IMR-90 (cell line): ENCODE measurements around the gene STMN3. TPM values are rescaled to one million over a fixed set of nuclear protein-coding genes. Genes with fewer than 3 reads are reported as not detected.

ENCODE experiments used
- ATAC-seq: fragments of 200-7000 bp; cut with Tn5 transposase; 2 replicates; pipeline ENCODE4 v1.9.1; 2020; ENCODE audit warnings: low read depth, mild to moderate bottlenecking, moderate library complexity
- BruUV-seq: library from RNA; stranded (reverse); fragments of 400-500 nt; replicated peaks from 2 replicates; lab custom pipeline; 2021; lab: Mats Ljungman, UMichigan
- CTCF ChIA-PET: fragments of 300-600 bp; formaldehyde crosslinking; extraction: SDS; loops from one replicate; lab custom pipeline; 2021; ENCODE audit warnings: antibody characterized with exemption; lab: Yijun Ruan, JAX
- POLR2A ChIA-PET: fragments of 300-600 bp; sonication (Branson Sonifier 250); formaldehyde crosslinking; loops from one replicate; lab custom pipeline; 2022; ENCODE audit warnings: antibody characterized with exemption; ENCODE audit not compliant: unreplicated experiment; lab: Charles Lee
- DNase-seq: peaks from one replicate; pipeline ENCODE4 v3.0.0; 2013
- H2AFZ ChIP-seq: replicated peaks from 2 replicates; pipeline ENCODE3; 2013; ENCODE audit warnings: low read length, mild to moderate bottlenecking; ENCODE audit not compliant: poor library complexity
- H2AK5ac ChIP-seq: 2 replicates; pipeline ENCODE4 v1.6.1; 2013; ENCODE audit warnings: low read depth, low read length, inconsistent platforms
- H2AK9ac ChIP-seq: replicated peaks from 2 replicates; pipeline ENCODE3; 2013; ENCODE audit warnings: mild to moderate bottlenecking, low read depth, low read length, moderate library complexity; ENCODE audit not compliant: poor library complexity
- H2BK120ac ChIP-seq: 2 replicates; pipeline ENCODE4 v1.6.1; 2013; ENCODE audit warnings: low read depth, low read length, inconsistent platforms
- H2BK15ac ChIP-seq: 3 replicates; pipeline ENCODE4 v1.6.1; 2013; ENCODE audit warnings: low read depth, low read length, inconsistent platforms
- H2BK20ac ChIP-seq: 2 replicates; pipeline ENCODE4 v1.6.1; 2013; ENCODE audit warnings: low read depth, mild to moderate bottlenecking, inconsistent platforms, low read length, moderate library complexity
- H2BK5ac ChIP-seq: 2 replicates; pipeline ENCODE4 v1.6.1; 2013; ENCODE audit warnings: mild to moderate bottlenecking, low read depth, low read length, inconsistent platforms; ENCODE audit not compliant: poor library complexity, severe bottlenecking
- H3K14ac ChIP-seq: replicated peaks from 2 replicates; pipeline ENCODE4 v1.6.1; 2013; ENCODE audit warnings: low read depth, low read length, inconsistent platforms
- H3K18ac ChIP-seq: 2 replicates; pipeline ENCODE4 v1.6.1; 2013; ENCODE audit warnings: low read depth, low read length, control low read depth
- H3K23ac ChIP-seq: 2 replicates; pipeline ENCODE4 v1.6.1; 2013; ENCODE audit warnings: low read depth, low read length, inconsistent platforms
- H3K27ac ChIP-seq: 2 replicates; pipeline ENCODE4 v1.5.1; 2013; ENCODE audit warnings: mild to moderate bottlenecking, control low read depth, low read length; ENCODE audit not compliant: insufficient read depth
- H3K27me3 ChIP-seq: 2 replicates; pipeline ENCODE4 v1.6.1; 2013; ENCODE audit warnings: low read length; ENCODE audit not compliant: control insufficient read depth, insufficient read depth
- H3K36me3 ChIP-seq: 2 replicates; pipeline ENCODE4 v1.6.1; 2013; ENCODE audit warnings: low read length, mixed read lengths; ENCODE audit not compliant: control insufficient read depth, insufficient read depth
- H3K4ac ChIP-seq: 2 replicates; pipeline ENCODE4 v1.6.1; 2013; ENCODE audit warnings: low read depth, low read length, inconsistent platforms
- H3K4me1 ChIP-seq: 2 replicates; pipeline ENCODE4 v1.6.1; 2013; ENCODE audit warnings: low read length, mixed read lengths; ENCODE audit not compliant: control insufficient read depth, insufficient read depth
- H3K4me2 ChIP-seq: 2 replicates; pipeline ENCODE4 v1.6.1; 2013; ENCODE audit warnings: low read depth, mild to moderate bottlenecking, control low read depth, low read length, moderate library complexity
- H3K4me3 ChIP-seq: 2 replicates; pipeline ENCODE4 v1.5.1; 2013; ENCODE audit warnings: low read depth, mild to moderate bottlenecking, control low read depth, low read length, moderate library complexity; ENCODE audit not compliant: insufficient read depth
- H3K56ac ChIP-seq: 2 replicates; pipeline ENCODE4 v1.6.1; 2013; ENCODE audit warnings: low read length, inconsistent platforms; ENCODE audit not compliant: insufficient read depth; ENCODE audit errors: extremely low read depth
- H3K79me1 ChIP-seq, 2 experiments: 2 replicates each; pipeline ENCODE4 v1.6.1; 2013; ENCODE audit warnings: low read length in 2 of 2, inconsistent platforms in 1 of 2, low read depth in 1 of 2
- H3K9ac ChIP-seq: 2 replicates; pipeline ENCODE4 v1.6.1; 2013; ENCODE audit warnings: low read depth, low read length, control low read depth
- H3K9me1 ChIP-seq: 2 replicates; pipeline ENCODE4 v1.6.1; 2013; ENCODE audit warnings: low read length, inconsistent platforms; ENCODE audit not compliant: insufficient read depth
- H3K9me3 ChIP-seq: 2 replicates; pipeline ENCODE4 v1.6.1; 2013; ENCODE audit warnings: low read length; ENCODE audit not compliant: control insufficient read depth, insufficient read depth
- H4K20me1 ChIP-seq: 2 replicates; pipeline ENCODE4 v1.6.1; 2013; ENCODE audit warnings: low read length, inconsistent platforms; ENCODE audit not compliant: insufficient read depth
- H4K5ac ChIP-seq: 2 replicates; pipeline ENCODE4 v1.6.1; 2013; ENCODE audit warnings: mild to moderate bottlenecking, low read depth, low read length, control low read depth
- H4K8ac ChIP-seq, 2 experiments: 2 replicates each; pipeline ENCODE4 v1.6.1; 2013; ENCODE audit warnings: low read depth in 2 of 2, low read length in 2 of 2, control low read depth in 1 of 2, inconsistent platforms in 1 of 2
- H4K91ac ChIP-seq: 2 replicates; pipeline ENCODE4 v1.6.1; 2013; ENCODE audit warnings: low read depth, low read length, inconsistent platforms; ENCODE audit not compliant: insufficient read depth
- BHLHE40 ChIP-seq: fragments of 150-350 bp; IDR thresholded peaks from 2 replicates; pipeline ENCODE4 v1.6.1; 2016; ENCODE audit warnings: mild to moderate bottlenecking, low read depth, low read length
- CEBPB ChIP-seq: IDR thresholded peaks from 2 replicates; pipeline ENCODE4 v1.6.1; 2012; ENCODE audit warnings: low read depth, low read length, improper control_type of control experiment
- CHD1 ChIP-seq: IDR thresholded peaks from 2 replicates; pipeline ENCODE4 v1.6.1; 2012; ENCODE audit warnings: low read depth, low read length, improper control_type of control experiment
- FOS ChIP-seq: fragments of 150-350 bp; IDR thresholded peaks from 2 replicates; pipeline ENCODE4 v1.6.1; 2016; ENCODE audit warnings: low read depth, low read length
- MAFK ChIP-seq: IDR thresholded peaks from 2 replicates; pipeline ENCODE4 v1.6.1; 2012; ENCODE audit warnings: low read depth, low read length, improper control_type of control experiment
- MXI1 ChIP-seq: IDR thresholded peaks from 2 replicates; pipeline ENCODE4 v1.6.1; 2012; ENCODE audit warnings: low read depth, mild to moderate bottlenecking, low read length, moderate library complexity, borderline replicate concordance
- NFE2L2 ChIP-seq: fragments of 150-350 bp; IDR thresholded peaks from 2 replicates; pipeline ENCODE4 v1.6.1; 2016; ENCODE audit warnings: low read depth, mild to moderate bottlenecking, low read length
- POLR2A ChIP-seq: IDR thresholded peaks from 2 replicates; pipeline ENCODE4 v1.6.1; 2012; ENCODE audit warnings: mild to moderate bottlenecking, low read depth, low read length
- RCOR1 ChIP-seq: IDR thresholded peaks from 2 replicates; pipeline ENCODE4 v1.6.1; 2012; ENCODE audit warnings: mild to moderate bottlenecking, low read length, improper control_type of control experiment; ENCODE audit not compliant: insufficient replicate concordance
- SMC3 ChIP-seq: fragments of 150-350 bp; IDR thresholded peaks from 2 replicates; pipeline ENCODE4 v1.6.1; 2016; ENCODE audit warnings: low read depth, mild to moderate bottlenecking, antibody characterized with exemption, low read length, moderate library complexity
- WGBS, 2 experiments: methylation state at CpG; one replicate each; pipeline versions ENCODE4 v1.1.5 to v1.1.7; 2013; ENCODE audit warnings: missing lambda C conversion rate in 2 of 2; ENCODE audit not compliant: insufficient read length in 1 of 2; ENCODE audit errors: extremely low coverage in 2 of 2; 5-methylcytosine and 5-hydroxymethylcytosine counted together
- dilution Hi-C: fragments of 300-500 bp; cut with HindIII; formaldehyde crosslinking; loops from one replicate; pipeline ENCODE4 v1.14.3; 2018; ENCODE audit warnings: low sequenced_read_pairs; ENCODE audit not compliant: unreplicated experiment
- in situ Hi-C: fragments of 300-500 bp; cut with MboI; formaldehyde crosslinking; loops from 3 replicates; pipeline ENCODE4 v1.14.3; 2019; ENCODE audit warnings: low sequenced_read_pairs, inconsistent platforms, mixed read lengths
- intact Hi-C: fragments of 100-400 bp; cut with micrococcal nuclease; formaldehyde crosslinking; loops from 2 replicates; pipeline ENCODE4 v1.10.0; 2022
- polyA plus RNA-seq, 3 experiments: library from polyadenylated mRNA; depleted of rRNA; stranded (reverse); fragments of >200 nt; gene quantifications; 2 replicates each; pipeline ENCODE4 v1.2.3, GENCODE V29; 2012; ENCODE audit warnings: low replicate concordance in 1 of 3
- total RNA-seq: library from RNA; depleted of rRNA; stranded (reverse); fragments of >200 nt; gene quantifications from 2 replicates; pipeline ENCODE4 v1.2.3, GENCODE V29; 2012
- TF ChIP-seq, protein P1 (sequence below): fragments of 150-350 bp; IDR thresholded peaks from 2 replicates; pipeline ENCODE4 v1.6.1; 2016; ENCODE audit warnings: low read depth, mild to moderate bottlenecking, low read length, moderate library complexity, borderline replicate concordance
- TF ChIP-seq, protein P2 (sequence below): conservative IDR thresholded peaks from 2 replicates; pipeline ENCODE4 v1.5.1; 2012; ENCODE audit warnings: mild to moderate bottlenecking, low read depth, low read length, improper control_type of control experiment
- TF ChIP-seq, protein P3 (sequence below): fragments of 150-350 bp; IDR thresholded peaks from 2 replicates; pipeline ENCODE4 v1.6.1; 2017; ENCODE audit warnings: mild to moderate bottlenecking, antibody characterized with exemption, low read length, low read depth

The STMN3 gene
- total and polyA plus RNA-seq, 2 of the 4 experiments (the other 2 are of a cell fraction): 20.3 to 62.3 TPM

DNA sequence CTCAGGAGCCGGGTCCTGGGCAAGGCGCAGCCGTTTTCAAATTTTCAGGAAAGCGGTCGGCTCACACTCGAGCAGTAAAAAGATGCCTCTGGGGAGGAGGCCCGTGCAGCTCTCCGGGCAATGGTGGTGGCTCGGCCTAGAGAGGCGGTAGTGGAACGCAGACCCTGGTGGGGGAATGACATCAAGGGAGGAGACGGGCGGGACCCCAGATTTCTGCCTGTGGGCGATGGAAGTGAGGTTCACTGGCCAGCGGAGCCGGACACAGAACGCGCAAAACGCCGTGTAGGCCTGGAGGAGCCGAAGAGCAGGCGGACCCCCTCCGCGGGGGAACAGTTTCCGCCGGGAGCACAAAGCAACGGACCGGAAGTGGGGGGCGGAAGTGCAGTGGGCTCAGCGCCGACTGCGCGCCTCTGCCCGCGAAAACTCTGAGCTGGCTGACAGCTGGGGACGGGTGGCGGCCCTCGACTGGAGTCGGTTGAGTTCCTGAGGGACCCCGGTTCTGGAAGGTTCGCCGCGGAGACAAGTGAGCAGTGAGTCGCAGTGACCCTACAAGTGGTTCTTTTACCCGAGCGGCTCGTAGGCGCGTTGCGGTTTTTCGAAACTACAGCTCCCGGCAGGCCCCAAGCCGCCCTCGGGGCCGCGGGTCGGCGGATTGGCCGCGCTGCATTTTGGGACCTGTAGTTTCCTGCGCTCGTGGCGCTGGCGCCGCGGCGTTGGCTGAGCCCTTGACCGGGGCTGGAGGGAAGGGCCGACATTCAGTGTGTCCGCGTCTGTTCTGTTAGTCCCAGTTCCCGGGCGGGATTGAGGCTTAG is 4.9 kb upstream of the STMN3 start, which contains the start of gene RTEL1:
RTEL1 (plus strand) TSS at position 376 of the 812 bp plus-strand sequence. CDS start 1,091 bp downstream, outside the sequence.
- peak; percentile 96 for ATAC-seq
- peaks cover 15 to 37% of the 10 kb centered on the region in 2 experiments for H3K79me1 ChIP-seq
- POLR2A ChIA-PET: interaction anchor here (0.6 to 0.7 kb wide), 2 partner anchors 86 to 298 kb away, joined by 3 read pairs; partner anchors contain the start of gene UCKL1
- peak within 1 kb of the TSS; percentile 57; the same call in 1 of the 2 replicates for H2BK120ac ChIP-seq
- peak within 1 kb of the TSS; percentile 89 for H4K91ac ChIP-seq
- H2BK5ac ChIP-seq: peak within 1 kb of the TSS; percentile 92
- H3K27me3 ChIP-seq: no peaks in the 10 kb centered on the region
- in situ Hi-C loops: no loop called here
- H3K14ac ChIP-seq: peak within 1 kb of the TSS; percentile 88
- peak within 1 kb of the TSS; percentile 88 for H3K4ac ChIP-seq
- CTCF ChIA-PET: no interaction called here
- H3K4me2 ChIP-seq: peak within 1 kb of the TSS; percentile 81
- H3K4me1 ChIP-seq: peaks cover 13% of the 10 kb centered on the region
- H2BK20ac ChIP-seq: no peak within 1 kb of the TSS
- DNase-seq: peak; percentile 91
- H3K36me3 ChIP-seq: peaks cover 21% of the 10 kb centered on the region; the same call in 1 of the 2 replicates
- H3K9me1 ChIP-seq: 0 out of 2 replicates have a peak, but pooled peaks cover 12% of the 10 kb centered on the region
- H2AK9ac ChIP-seq: peak within 1 kb of the TSS; percentile 88
- peak within 1 kb of the TSS; percentile 90 for H2AK5ac ChIP-seq
- peaks cover 3% of the 10 kb centered on the region; the same call in 1 of the 2 replicates for H4K20me1 ChIP-seq
- WGBS, 2 experiments: 0% methylated on average over 42 of the region's 73 CpGs; no CpG with 5 or more reads in 1 of the 2 experiments
- H3K9ac ChIP-seq: peak within 1 kb of the TSS; percentile 93
- no peak within 1 kb of the TSS; the same call in 2 of the 3 replicates for H2BK15ac ChIP-seq
- dilution Hi-C loops: no loop called here
- H3K9me3 ChIP-seq: no peaks in the 10 kb centered on the region
- no TSS peak for BruUV-seq
- H4K5ac ChIP-seq: peak within 1 kb of the TSS; percentile 81
- H3K18ac ChIP-seq: peak within 1 kb of the TSS; percentile 67; the same call in 1 of the 2 replicates
- intact Hi-C loops: loop anchor here (10.0 kb wide), 1 partner anchor 123 kb away; the partner anchor contains the start of gene PTK6
- peak within 1 kb of the TSS; percentile 96 for H3K27ac ChIP-seq
- H3K4me3 ChIP-seq: peak within 1 kb of the TSS; percentile 85
- H3K23ac ChIP-seq: peak within 1 kb of the TSS; percentile 91
- peak within 1 kb of the TSS; percentile 88 for H3K56ac ChIP-seq
- H4K8ac ChIP-seq: peak within 1 kb of the TSS; percentile 64 to 97
- H2AFZ ChIP-seq: peak within 1 kb of the TSS; percentile 98
- TF ChIP-seq CEBPB: no peak
- no peak for TF ChIP-seq RCOR1
- TF ChIP-seq MAFK: no peak
- TF ChIP-seq, protein P1, sequence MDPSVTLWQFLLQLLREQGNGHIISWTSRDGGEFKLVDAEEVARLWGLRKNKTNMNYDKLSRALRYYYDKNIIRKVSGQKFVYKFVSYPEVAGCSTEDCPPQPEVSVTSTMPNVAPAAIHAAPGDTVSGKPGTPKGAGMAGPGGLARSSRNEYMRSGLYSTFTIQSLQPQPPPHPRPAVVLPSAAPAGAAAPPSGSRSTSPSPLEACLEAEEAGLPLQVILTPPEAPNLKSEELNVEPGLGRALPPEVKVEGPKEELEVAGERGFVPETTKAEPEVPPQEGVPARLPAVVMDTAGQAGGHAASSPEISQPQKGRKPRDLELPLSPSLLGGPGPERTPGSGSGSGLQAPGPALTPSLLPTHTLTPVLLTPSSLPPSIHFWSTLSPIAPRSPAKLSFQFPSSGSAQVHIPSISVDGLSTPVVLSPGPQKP: 0 out of 2 replicates have a peak, but pooled peaks have one; percentile 20
- TF ChIP-seq POLR2A: no peak
- no peak for TF ChIP-seq CHD1
- TF ChIP-seq SMC3: peak; percentile 21; the same call in 1 of the 2 replicates
- no peak for TF ChIP-seq FOS
- TF ChIP-seq BHLHE40: no peak
- TF ChIP-seq, protein P2, sequence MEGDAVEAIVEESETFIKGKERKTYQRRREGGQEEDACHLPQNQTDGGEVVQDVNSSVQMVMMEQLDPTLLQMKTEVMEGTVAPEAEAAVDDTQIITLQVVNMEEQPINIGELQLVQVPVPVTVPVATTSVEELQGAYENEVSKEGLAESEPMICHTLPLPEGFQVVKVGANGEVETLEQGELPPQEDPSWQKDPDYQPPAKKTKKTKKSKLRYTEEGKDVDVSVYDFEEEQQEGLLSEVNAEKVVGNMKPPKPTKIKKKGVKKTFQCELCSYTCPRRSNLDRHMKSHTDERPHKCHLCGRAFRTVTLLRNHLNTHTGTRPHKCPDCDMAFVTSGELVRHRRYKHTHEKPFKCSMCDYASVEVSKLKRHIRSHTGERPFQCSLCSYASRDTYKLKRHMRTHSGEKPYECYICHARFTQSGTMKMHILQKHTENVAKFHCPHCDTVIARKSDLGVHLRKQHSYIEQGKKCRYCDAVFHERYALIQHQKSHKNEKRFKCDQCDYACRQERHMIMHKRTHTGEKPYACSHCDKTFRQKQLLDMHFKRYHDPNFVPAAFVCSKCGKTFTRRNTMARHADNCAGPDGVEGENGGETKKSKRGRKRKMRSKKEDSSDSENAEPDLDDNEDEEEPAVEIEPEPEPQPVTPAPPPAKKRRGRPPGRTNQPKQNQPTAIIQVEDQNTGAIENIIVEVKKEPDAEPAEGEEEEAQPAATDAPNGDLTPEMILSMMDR: no peak
- TF ChIP-seq, protein P3, sequence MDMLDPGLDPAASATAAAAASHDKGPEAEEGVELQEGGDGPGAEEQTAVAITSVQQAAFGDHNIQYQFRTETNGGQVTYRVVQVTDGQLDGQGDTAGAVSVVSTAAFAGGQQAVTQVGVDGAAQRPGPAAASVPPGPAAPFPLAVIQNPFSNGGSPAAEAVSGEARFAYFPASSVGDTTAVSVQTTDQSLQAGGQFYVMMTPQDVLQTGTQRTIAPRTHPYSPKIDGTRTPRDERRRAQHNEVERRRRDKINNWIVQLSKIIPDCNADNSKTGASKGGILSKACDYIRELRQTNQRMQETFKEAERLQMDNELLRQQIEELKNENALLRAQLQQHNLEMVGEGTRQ: 0 out of 2 replicates have a peak, but pooled peaks have one; percentile 1
- TF ChIP-seq NFE2L2: no peak
- TF ChIP-seq MXI1: peak; percentile 81
